Measurements from ENCODE around the gene GALNT17.

GALNT17 gene

GRCh38 chr7:71182438-71182935, 50.5 kb downstream of the GALNT17 start:
- Histone ChIP-seq H3K4ac (ENCODE audit: low read depth in 1 of 2, low read length in 2 of 2) (no peak overlapping the region), H3K9me3 (ENCODE audit: control insufficient read depth, low read length) (peaks cover 9% of the 10 kb centered on the region), H3K23ac (ENCODE audit: low read length in 2 of 2) (no peak overlapping the region), H3K4me1 (ENCODE audit: control insufficient read depth, insufficient read depth, low read depth, low read length) (no peaks in the 10 kb centered on the region), H4K8ac (ENCODE audit: low read length) (no peak overlapping the region), H2BK15ac (ENCODE audit: low read depth, poor library complexity, severe bottlenecking) (no peak overlapping the region), H3K79me1 (replicated peaks; ENCODE audit: low read length, poor library complexity, severe bottlenecking) (no peaks in the 10 kb centered on the region), H2BK12ac (ENCODE audit: low read length in 2 of 2) (no peak overlapping the region), H3K18ac (ENCODE audit: low read depth in 1 of 2, low read length in 2 of 2) (no peak overlapping the region), H2AFZ (ENCODE audit: low read depth, low read length) (no peak overlapping the region), H3K36me3 (ENCODE audit: control insufficient read depth in 1 of 2, insufficient read depth in 2 of 2, low read depth in 1 of 2, low read length in 2 of 2) (no peaks in the 10 kb centered on the region), H3K4me3 (ENCODE audit: insufficient read depth in 1 of 2, low read depth in 1 of 2, low read length in 2 of 2) (no peak overlapping the region), H2BK120ac (ENCODE audit: low read depth, low read length) (no peak overlapping the region), H2AK5ac (ENCODE audit: low read length, severe bottlenecking) (no peak overlapping the region), H4K91ac (ENCODE audit: low read length) (no peak overlapping the region), H3K9ac (ENCODE audit: low read length) (no peak overlapping the region), H3K14ac (ENCODE audit: low read length in 2 of 2) (no peak overlapping the region), H3K27ac (ENCODE audit: low read length, poor library complexity, severe bottlenecking) (no peak overlapping the region), H2BK5ac (ENCODE audit: low read depth, low read length, poor library complexity, severe bottlenecking) (no peak overlapping the region), H3K27me3 (ENCODE audit: control insufficient read depth in 1 of 2, insufficient read depth in 1 of 2, low read length in 2 of 2) (no peaks in the 10 kb centered on the region), H3K4me2 (ENCODE audit: low read length, poor library complexity, severe bottlenecking) (no peak overlapping the region)
- DNase-seq, result no peak
- WGBS, result 59% methylated on average over 4 of the region's 4 CpGs

GRCh38 chr7:71184136-71184535, 52.2 kb downstream of the GALNT17 start:
- no peak overlapping the region for H3K14ac ChIP-seq (ENCODE audit: low read length in 2 of 2)
- no peak overlapping the region for H3K9ac ChIP-seq (ENCODE audit: low read length)
- H3K4me1 ChIP-seq (ENCODE audit: control insufficient read depth, insufficient read depth, low read depth, low read length), result no peaks in the 10 kb centered on the region
- H3K27me3 ChIP-seq (ENCODE audit: control insufficient read depth in 1 of 2, insufficient read depth in 1 of 2, low read length in 2 of 2), result no peaks in the 10 kb centered on the region
- no peak overlapping the region for H3K27ac ChIP-seq (ENCODE audit: low read length, poor library complexity, severe bottlenecking)
- H3K18ac ChIP-seq (ENCODE audit: low read depth in 1 of 2, low read length in 2 of 2), result no peak overlapping the region
- H3K4me3 ChIP-seq (ENCODE audit: insufficient read depth in 1 of 2, low read depth in 1 of 2, low read length in 2 of 2), result no peak overlapping the region
- H2BK120ac ChIP-seq (ENCODE audit: low read depth, low read length), result no peak overlapping the region
- H2BK15ac ChIP-seq (ENCODE audit: low read depth, poor library complexity, severe bottlenecking), result no peak overlapping the region
- H4K8ac ChIP-seq (ENCODE audit: low read length), result no peak overlapping the region
- H3K9me3 ChIP-seq (ENCODE audit: control insufficient read depth, low read length), result no peaks in the 10 kb centered on the region
- no peak overlapping the region for H2BK5ac ChIP-seq (ENCODE audit: low read depth, low read length, poor library complexity, severe bottlenecking)
- H3K4ac ChIP-seq (ENCODE audit: low read depth in 1 of 2, low read length in 2 of 2), result no peak overlapping the region
- no peak overlapping the region for H4K91ac ChIP-seq (ENCODE audit: low read length)
- H3K79me1 ChIP-seq (replicated peaks; ENCODE audit: low read length, poor library complexity, severe bottlenecking), result no peaks in the 10 kb centered on the region
- H2BK12ac ChIP-seq (ENCODE audit: low read length in 2 of 2), result no peak overlapping the region
- H3K4me2 ChIP-seq (ENCODE audit: low read length, poor library complexity, severe bottlenecking), result no peak overlapping the region
- no peak overlapping the region for H2AFZ ChIP-seq (ENCODE audit: low read depth, low read length)
- no peak overlapping the region for H2AK5ac ChIP-seq (ENCODE audit: low read length, severe bottlenecking)
- 86% methylated on average over 5 of the region's 5 CpGs for WGBS
- no peak overlapping the region for H3K23ac ChIP-seq (ENCODE audit: low read length in 2 of 2)
- no peak for DNase-seq
- H3K36me3 ChIP-seq (ENCODE audit: control insufficient read depth in 1 of 2, insufficient read depth in 2 of 2, low read depth in 1 of 2, low read length in 2 of 2), result no peaks in the 10 kb centered on the region

GRCh38 chr7:71184609-71185008, 52.7 kb downstream of the GALNT17 start:
- Histone ChIP-seq H3K27ac (ENCODE audit: low read length, poor library complexity, severe bottlenecking) (no peak overlapping the region), H3K4me3 (ENCODE audit: insufficient read depth in 1 of 2, low read depth in 1 of 2, low read length in 2 of 2) (no peak overlapping the region), H3K4ac (ENCODE audit: low read depth in 1 of 2, low read length in 2 of 2) (no peak overlapping the region), H3K23ac (ENCODE audit: low read length in 2 of 2) (no peak overlapping the region), H4K91ac (ENCODE audit: low read length) (no peak overlapping the region), H4K8ac (ENCODE audit: low read length) (no peak overlapping the region), H3K4me2 (ENCODE audit: low read length, poor library complexity, severe bottlenecking) (no peak overlapping the region), H2AK5ac (ENCODE audit: low read length, severe bottlenecking) (no peak overlapping the region), H2AFZ (ENCODE audit: low read depth, low read length) (no peak overlapping the region), H3K4me1 (ENCODE audit: control insufficient read depth, insufficient read depth, low read depth, low read length) (no peaks in the 10 kb centered on the region), H3K36me3 (ENCODE audit: control insufficient read depth in 1 of 2, insufficient read depth in 2 of 2, low read depth in 1 of 2, low read length in 2 of 2) (no peaks in the 10 kb centered on the region), H2BK15ac (ENCODE audit: low read depth, poor library complexity, severe bottlenecking) (no peak overlapping the region), H2BK120ac (ENCODE audit: low read depth, low read length) (no peak overlapping the region), H3K79me1 (replicated peaks; ENCODE audit: low read length, poor library complexity, severe bottlenecking) (no peaks in the 10 kb centered on the region), H3K9ac (ENCODE audit: low read length) (no peak overlapping the region), H3K9me3 (ENCODE audit: control insufficient read depth, low read length) (no peaks in the 10 kb centered on the region), H3K14ac (ENCODE audit: low read length in 2 of 2) (no peak overlapping the region), H2BK5ac (ENCODE audit: low read depth, low read length, poor library complexity, severe bottlenecking) (no peak overlapping the region), H3K27me3 (ENCODE audit: control insufficient read depth in 1 of 2, insufficient read depth in 1 of 2, low read length in 2 of 2) (no peaks in the 10 kb centered on the region), H3K18ac (ENCODE audit: low read depth in 1 of 2, low read length in 2 of 2) (no peak overlapping the region), H2BK12ac (ENCODE audit: low read length in 2 of 2) (no peak overlapping the region)
- WGBS, result no CpG with 5 or more reads among the region's 1 CpG
- no peak for DNase-seq

GRCh38 chr7:71186535-71187057, 54.7 kb downstream of the GALNT17 start:
- H3K4me2 ChIP-seq (ENCODE audit: low read length, poor library complexity, severe bottlenecking), result no peak overlapping the region
- no peak overlapping the region for H3K4me3 ChIP-seq (ENCODE audit: insufficient read depth in 1 of 2, low read depth in 1 of 2, low read length in 2 of 2)
- no peak overlapping the region for H3K14ac ChIP-seq (ENCODE audit: low read length in 2 of 2)
- no peaks in the 10 kb centered on the region for H3K27me3 ChIP-seq (ENCODE audit: control insufficient read depth in 1 of 2, insufficient read depth in 1 of 2, low read length in 2 of 2)
- H3K27ac ChIP-seq (ENCODE audit: low read length, poor library complexity, severe bottlenecking), result no peak overlapping the region
- no peak overlapping the region for H2BK12ac ChIP-seq (ENCODE audit: low read length in 2 of 2)
- H4K8ac ChIP-seq (ENCODE audit: low read length), result no peak overlapping the region
- no peak overlapping the region for H2BK5ac ChIP-seq (ENCODE audit: low read depth, low read length, poor library complexity, severe bottlenecking)
- no peaks in the 10 kb centered on the region for H3K36me3 ChIP-seq (ENCODE audit: control insufficient read depth in 1 of 2, insufficient read depth in 2 of 2, low read depth in 1 of 2, low read length in 2 of 2)
- H3K23ac ChIP-seq (ENCODE audit: low read length in 2 of 2), result no peak overlapping the region
- 67% methylated on average over 4 of the region's 4 CpGs for WGBS
- no peaks in the 10 kb centered on the region for H3K9me3 ChIP-seq (ENCODE audit: control insufficient read depth, low read length)
- H2AK5ac ChIP-seq (ENCODE audit: low read length, severe bottlenecking), result no peak overlapping the region
- H2BK120ac ChIP-seq (ENCODE audit: low read depth, low read length), result no peak overlapping the region
- no peak overlapping the region for H3K18ac ChIP-seq (ENCODE audit: low read depth in 1 of 2, low read length in 2 of 2)
- H2BK15ac ChIP-seq (ENCODE audit: low read depth, poor library complexity, severe bottlenecking), result no peak overlapping the region
- no peak for DNase-seq
- no peak overlapping the region for H2AFZ ChIP-seq (ENCODE audit: low read depth, low read length)
- H3K4ac ChIP-seq (ENCODE audit: low read depth in 1 of 2, low read length in 2 of 2), result no peak overlapping the region
- no peak overlapping the region for H3K9ac ChIP-seq (ENCODE audit: low read length)
- H3K79me1 ChIP-seq (replicated peaks; ENCODE audit: low read length, poor library complexity, severe bottlenecking), result no peaks in the 10 kb centered on the region
- H3K4me1 ChIP-seq (ENCODE audit: control insufficient read depth, insufficient read depth, low read depth, low read length), result no peaks in the 10 kb centered on the region
- H4K91ac ChIP-seq (ENCODE audit: low read length), result no peak overlapping the region
